Ishikawa (cell line): ENCODE results near the gene AATF.

Experiments used
- CREB1 ChIP-seq: IDR thresholded peaks from 2 replicates; pipeline ENCODE4 v1.6.1; 2012; ENCODE audit warnings: low read depth
- EP300 ChIP-seq: IDR thresholded peaks from 2 replicates; pipeline ENCODE4 v1.6.1; 2012; ENCODE audit warnings: borderline replicate concordance
- FOXM1 ChIP-seq: IDR thresholded peaks from 2 replicates; pipeline ENCODE4 v1.6.1; 2012; ENCODE audit warnings: low read depth, borderline replicate concordance
- MAX ChIP-seq: IDR thresholded peaks from 2 replicates; pipeline ENCODE4 v1.6.1; 2012
- NFIC ChIP-seq: IDR thresholded peaks from 2 replicates; pipeline ENCODE4 v1.6.1; 2012
- RAD21 ChIP-seq: IDR thresholded peaks from 2 replicates; pipeline ENCODE4 v1.6.1; 2012; ENCODE audit warnings: low read depth
- REST ChIP-seq: IDR thresholded peaks from 2 replicates; pipeline ENCODE4 v1.6.1; 2012; ENCODE audit warnings: low read depth, mild to moderate bottlenecking
- TAF1 ChIP-seq: IDR thresholded peaks from 2 replicates; pipeline ENCODE4 v1.6.1; 2012; ENCODE audit warnings: low read depth, mild to moderate bottlenecking
- TEAD4 ChIP-seq: IDR thresholded peaks from 2 replicates; pipeline ENCODE4 v1.6.1; 2012

GRCh38 chr17:37019741-37020129 lies 71.0 kb downstream of the AATF start:
- TF ChIP-seq EP300 (no peak), REST (no peak), NFIC (no peak), TEAD4 (no peak), TAF1 (no peak), CREB1 (no peak), FOXM1 (no peak), MAX (no peak), RAD21 (no peak)
